Thyroid gland (tissue), 4 donors: ENCODE measurements around the gene TXNL4A. TPM values are rescaled to one million over a fixed set of nuclear protein-coding genes. Genes with fewer than 3 reads are reported as not detected.
"Not testable (repeated sequence)": the region's sequence is repeated elsewhere in the genome, so short reads cannot be mapped to it uniquely, and the experiment has no call there.

Experiments used
- DNase-seq, 2 donors: peaks; one replicate each; pipeline ENCODE4 v3.0.0-alpha.2; 2019
- H3K27ac ChIP-seq, 3 donors: fragments of 200-600 bp; sonication (generic); 1 replicate in 2 of 3; 2 replicates in 1 of 3; pipeline ENCODE4 v1.5.1; 2016 to 2019; ENCODE audit warnings: mild to moderate bottlenecking in 1 of 3, moderate library complexity in 1 of 3
- H3K27me3 ChIP-seq: fragments of 200-600 bp; sonication (generic); one replicate; pipeline ENCODE4 v1.5.1; 2019
- H3K36me3 ChIP-seq, 2 donors: fragments of 200-600 bp; sonication (generic); one replicate each; pipeline ENCODE4 v1.5.1; 2016 to 2019
- H3K4me1 ChIP-seq, 2 donors: fragments of 200-600 bp; sonication (generic); one replicate each; pipeline ENCODE4 v1.5.1; 2017 to 2019
- H3K4me3 ChIP-seq, 3 donors: fragments of 200-600 bp; sonication (generic); replicated peaks in 1 of 3; 1 replicate in 2 of 3; 2 replicates in 1 of 3; pipeline ENCODE4 v1.5.1; 2016; ENCODE audit warnings: mild to moderate bottlenecking in 1 of 3
- H3K9me3 ChIP-seq: fragments of 200-600 bp; sonication (generic); one replicate; pipeline ENCODE4 v1.5.1; 2017
- POLR2A ChIP-seq, 2 donors: fragments of 450-650 bp; IDR thresholded peaks; one replicate each; pipeline ENCODE4 v1.6.1; 2017; ENCODE audit warnings: antibody characterized with exemption in 2 of 2, mild to moderate bottlenecking in 2 of 2, moderate library complexity in 1 of 2
- WGBS, 2 donors: methylation state at CpG; one replicate each; pipeline ENCODE4 v1.1.5; 2017; 5-methylcytosine and 5-hydroxymethylcytosine counted together
- intact Hi-C: fragments of 100-400 bp; cut with DNase I; formaldehyde crosslinking; loops from one replicate; pipeline ENCODE4 v1.15.1; 2023
- total RNA-seq, 4 donors: library from RNA; depleted of rRNA; stranded (reverse); fragments of >200 nt; gene quantifications; one replicate each; pipeline ENCODE4 v1.2.3, GENCODE V29; 2016
- TF ChIP-seq, protein P1 (sequence below), 6 experiments: fragments of 200-600 bp in 3 of 6; fragments of 450-650 bp in 3 of 6; sonication (generic) in 3 of 6; IDR thresholded peaks; one replicate each; pipeline ENCODE4 v1.5.1; 2016 to 2019; ENCODE audit warnings: antibody characterized with exemption in 6 of 6, mild to moderate bottlenecking in 2 of 6, inconsistent platforms in 1 of 6, moderate library complexity in 1 of 6

Gene TXNL4A
- total RNA-seq, 4 donors from 2014 or later: 22.9 to 37.4 (median 30.2) TPM

- peak; percentile 100 for DNase-seq
- no peaks in the 10 kb centered on the region for H3K9me3 ChIP-seq
- WGBS, 2 donors: 0 to 2% methylated on average over 36 to 86 of the region's 99 CpGs
- intact Hi-C loops: no loop called here
- peaks cover 0 to 7% of the 10 kb centered on the region in 2 donors for H3K36me3 ChIP-seq
- H3K27me3 ChIP-seq: no peaks in the 10 kb centered on the region
- H3K4me1 ChIP-seq: peaks cover 9 to 14% of the 10 kb centered on the region in 2 donors
- H3K27ac ChIP-seq: peak within 1 kb of the TSS; percentile 49 to 73 (median 68)
- TF ChIP-seq, protein P1, sequence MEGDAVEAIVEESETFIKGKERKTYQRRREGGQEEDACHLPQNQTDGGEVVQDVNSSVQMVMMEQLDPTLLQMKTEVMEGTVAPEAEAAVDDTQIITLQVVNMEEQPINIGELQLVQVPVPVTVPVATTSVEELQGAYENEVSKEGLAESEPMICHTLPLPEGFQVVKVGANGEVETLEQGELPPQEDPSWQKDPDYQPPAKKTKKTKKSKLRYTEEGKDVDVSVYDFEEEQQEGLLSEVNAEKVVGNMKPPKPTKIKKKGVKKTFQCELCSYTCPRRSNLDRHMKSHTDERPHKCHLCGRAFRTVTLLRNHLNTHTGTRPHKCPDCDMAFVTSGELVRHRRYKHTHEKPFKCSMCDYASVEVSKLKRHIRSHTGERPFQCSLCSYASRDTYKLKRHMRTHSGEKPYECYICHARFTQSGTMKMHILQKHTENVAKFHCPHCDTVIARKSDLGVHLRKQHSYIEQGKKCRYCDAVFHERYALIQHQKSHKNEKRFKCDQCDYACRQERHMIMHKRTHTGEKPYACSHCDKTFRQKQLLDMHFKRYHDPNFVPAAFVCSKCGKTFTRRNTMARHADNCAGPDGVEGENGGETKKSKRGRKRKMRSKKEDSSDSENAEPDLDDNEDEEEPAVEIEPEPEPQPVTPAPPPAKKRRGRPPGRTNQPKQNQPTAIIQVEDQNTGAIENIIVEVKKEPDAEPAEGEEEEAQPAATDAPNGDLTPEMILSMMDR (IDR thresholded peaks at IDR 0.05): peak in 4 of 6 experiments; percentile 18 to 34 (median 30)
- TF ChIP-seq POLR2A (IDR thresholded peaks at IDR 0.05): peak; percentile 30 to 75
- peak within 1 kb of the TSS; percentile 63 to 94 (median 93) for H3K4me3 ChIP-seq
Observed at GRCh38 chr18:80034068-80034851, 45.9 kb upstream of the TXNL4A start, which contains the start of gene RBFA. RBFA (plus strand) TSS chr18:80034434; CDS start chr18:80034496, 62 bp downstream.

DNA sequence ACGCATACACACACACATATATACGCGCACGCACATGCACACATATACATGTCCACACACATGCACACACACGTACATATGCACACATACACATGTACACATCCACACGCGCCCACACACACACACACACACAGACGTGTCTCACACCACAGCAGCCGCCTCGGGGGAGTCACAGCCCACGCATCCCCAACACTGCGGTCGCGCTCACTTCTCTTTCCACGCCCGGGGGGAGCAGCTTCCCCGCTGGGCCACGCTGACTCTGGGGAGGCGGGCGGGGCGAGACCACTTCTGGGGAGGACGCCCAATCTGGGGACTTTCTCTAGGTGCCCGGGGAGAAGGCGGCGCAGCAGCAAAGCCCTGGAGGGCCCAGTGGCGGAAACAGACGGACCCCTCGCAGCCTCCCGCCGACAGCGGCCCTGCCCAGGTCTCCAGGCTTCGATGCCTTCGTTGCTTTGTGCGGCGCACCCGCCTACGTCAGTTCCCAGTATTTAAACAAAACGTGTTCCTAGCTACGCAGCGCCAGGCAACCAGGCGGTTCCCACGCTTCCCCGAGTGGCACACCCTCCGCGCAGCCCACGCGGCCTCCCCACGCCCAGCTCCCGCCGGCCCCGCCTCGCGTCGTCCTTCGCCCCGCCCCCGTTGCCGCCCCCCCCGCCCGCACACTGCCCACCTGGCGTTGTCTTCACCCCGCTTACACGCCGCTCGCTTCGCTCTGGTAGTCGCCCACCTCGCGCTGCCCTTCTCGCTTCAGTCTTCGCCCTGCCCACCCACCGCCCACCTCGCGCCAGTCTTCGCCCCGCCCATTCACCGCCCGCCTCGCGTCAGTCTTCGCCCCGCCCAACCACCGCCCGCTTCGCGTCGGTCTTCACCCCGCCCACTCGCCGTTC lies 45.1 kb upstream of the TXNL4A start:
- Histone ChIP-seq H3K27ac (peak overlapping the region; percentile 49 to 73 (median 67)), H3K4me3 (peak overlapping the region; percentile 63 to 94 (median 93)), H3K36me3 (peaks cover 0 to 4% of the 10 kb centered on the region in 2 donors), H3K4me1 (peaks cover 9 to 14% of the 10 kb centered on the region in 2 donors), H3K27me3 (no peaks in the 10 kb centered on the region), H3K9me3 (no peaks in the 10 kb centered on the region)
- 9% methylated on average over 27 to 46 of the region's 90 CpGs for WGBS, 2 donors
- TF ChIP-seq, protein P1 (IDR thresholded peaks at IDR 0.05): no peak
- peak in 1 of 2 donors; percentile 42 for TF ChIP-seq POLR2A (IDR thresholded peaks at IDR 0.05)
- DNase-seq: no peak
- intact Hi-C loops: no loop called here

- DNase-seq: no peak
- H3K4me3 ChIP-seq: no peak overlapping the region
- peaks cover 3 to 4% of the 10 kb centered on the region in 2 donors for H3K4me1 ChIP-seq
- no peaks in the 10 kb centered on the region for H3K27me3 ChIP-seq
- no peaks in the 10 kb centered on the region for H3K9me3 ChIP-seq
- TF ChIP-seq, protein P1 (IDR thresholded peaks at IDR 0.05): no peak
- TF ChIP-seq POLR2A (IDR thresholded peaks at IDR 0.05): no peak
- no peaks in the 10 kb centered on the region for H3K36me3 ChIP-seq
- WGBS, 2 donors: 95 to 97% methylated on average over 1 of the region's 1 CpG
- intact Hi-C loops: no loop called here
- H3K27ac ChIP-seq: no peak overlapping the region
Observed at GRCh38 chr18:80029690-80030089, 41.3 kb upstream of the TXNL4A start.

GRCh38 chr18:80027719-80028118 lies 39.4 kb upstream of the TXNL4A start:
- H3K27ac ChIP-seq, H3K4me1 ChIP-seq, H3K4me3 ChIP-seq, DNase-seq, H3K36me3 ChIP-seq, intact Hi-C loops, H3K27me3 ChIP-seq, H3K9me3 ChIP-seq: not testable (repeated sequence)

GRCh38 chr18:80026363-80026762 lies 38.0 kb upstream of the TXNL4A start:
- intact Hi-C loops: no loop called here
- no peaks in the 10 kb centered on the region for H3K9me3 ChIP-seq
- no peak overlapping the region for H3K4me3 ChIP-seq
- DNase-seq: no peak
- WGBS, 2 donors: 92 to 93% methylated on average over 7 of the region's 7 CpGs
- no peak overlapping the region for H3K27ac ChIP-seq
- no peaks in the 10 kb centered on the region for H3K4me1 ChIP-seq
- no peaks in the 10 kb centered on the region for H3K27me3 ChIP-seq
- TF ChIP-seq, protein P1 (IDR thresholded peaks at IDR 0.05): no peak
- TF ChIP-seq POLR2A (IDR thresholded peaks at IDR 0.05): no peak
- no peaks in the 10 kb centered on the region for H3K36me3 ChIP-seq
